Measurements from ENCODE around the gene RUBCN.

RUBCN gene

DNA sequence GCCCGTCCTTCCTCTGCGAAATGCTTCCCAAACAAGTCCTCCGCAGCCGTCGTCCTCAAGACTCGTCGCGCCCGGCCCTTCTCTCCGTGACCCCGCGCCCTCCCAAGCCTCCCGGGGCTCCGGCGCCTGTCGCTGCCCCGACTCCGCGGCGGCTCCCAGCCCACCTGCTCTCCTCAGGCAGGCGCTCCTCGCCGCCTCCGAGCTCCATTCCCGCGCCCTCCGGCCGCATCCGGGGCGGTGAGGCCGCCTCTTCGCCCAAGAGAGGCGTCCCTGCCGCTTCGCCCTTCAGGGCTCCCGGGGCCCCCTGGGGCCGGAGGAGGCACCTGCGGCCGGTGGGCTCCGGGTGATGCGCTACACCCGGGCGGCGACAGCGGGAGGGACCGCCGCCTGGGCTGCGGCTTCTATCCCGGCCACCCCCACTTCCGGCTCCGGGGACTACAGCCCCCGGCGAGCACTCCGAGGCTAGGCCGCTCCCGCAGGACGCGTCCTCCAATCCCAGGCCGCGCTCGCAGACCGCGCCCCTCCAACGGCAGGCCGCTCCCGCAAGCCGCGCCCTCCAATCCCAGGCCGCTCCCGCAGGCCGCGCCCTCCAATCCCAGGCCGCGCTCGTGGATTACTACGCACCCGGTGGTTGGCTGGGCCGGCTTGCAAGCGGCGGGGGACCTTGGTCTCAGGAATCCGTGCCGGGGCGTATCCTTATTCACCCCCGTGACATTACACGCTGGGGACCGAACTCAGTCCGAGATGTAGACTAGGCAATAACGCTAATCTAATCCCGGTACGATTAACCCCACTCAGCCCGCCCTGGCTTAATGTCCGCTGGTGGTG is at the start of gene RUBCN:
Gene RUBCN (minus strand): TSS at position 414 of the 828 bp plus-strand sequence. CDS start 185 bp downstream, at position 229.
- peak; percentile 94 to 95 for DNase-seq

GRCh38 chr3:197784019-197784585 is 47.4 kb upstream of the RUBCN start:
- no peak for DNase-seq

DNA sequence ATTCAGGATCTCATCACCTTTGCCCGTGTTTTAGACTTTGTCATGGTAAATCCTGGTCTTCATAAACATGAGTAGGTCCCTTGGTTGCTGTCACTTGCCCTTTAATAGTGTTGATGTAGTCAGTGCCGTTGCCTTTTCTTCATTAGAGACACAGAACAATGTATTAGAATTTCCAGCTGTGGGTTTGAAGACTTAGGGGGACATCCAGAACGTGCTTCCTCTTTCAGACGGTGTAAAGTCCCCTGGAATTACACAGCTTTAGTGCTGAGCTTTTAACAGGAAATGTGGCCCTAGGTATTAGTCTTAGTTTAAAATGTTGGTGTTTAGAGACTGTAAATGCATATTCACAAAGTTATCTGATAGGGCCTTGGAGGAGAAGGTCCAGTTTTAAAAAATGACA is 45.5 kb upstream of the RUBCN start:
- no peak for DNase-seq

DNA sequence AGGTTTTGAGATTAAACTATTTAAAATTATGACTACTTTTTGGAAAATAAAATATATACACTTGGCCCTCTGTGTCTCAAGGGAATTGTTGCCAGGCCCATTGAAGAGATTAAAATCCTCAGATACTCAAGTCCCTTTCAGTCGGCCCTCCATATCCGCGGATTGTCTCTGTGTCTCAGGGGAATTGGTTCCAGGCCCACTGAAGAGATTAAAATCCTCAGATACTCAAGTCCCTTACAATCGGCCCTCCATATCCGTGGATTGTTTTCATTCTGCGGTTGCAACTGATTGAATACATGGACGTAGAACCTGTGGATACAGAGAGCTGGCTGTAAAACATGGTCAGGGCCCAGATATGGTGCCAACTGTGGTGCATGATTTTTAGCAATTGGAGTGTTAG is 38.6 kb upstream of the RUBCN start:
- no peak for DNase-seq

DNA sequence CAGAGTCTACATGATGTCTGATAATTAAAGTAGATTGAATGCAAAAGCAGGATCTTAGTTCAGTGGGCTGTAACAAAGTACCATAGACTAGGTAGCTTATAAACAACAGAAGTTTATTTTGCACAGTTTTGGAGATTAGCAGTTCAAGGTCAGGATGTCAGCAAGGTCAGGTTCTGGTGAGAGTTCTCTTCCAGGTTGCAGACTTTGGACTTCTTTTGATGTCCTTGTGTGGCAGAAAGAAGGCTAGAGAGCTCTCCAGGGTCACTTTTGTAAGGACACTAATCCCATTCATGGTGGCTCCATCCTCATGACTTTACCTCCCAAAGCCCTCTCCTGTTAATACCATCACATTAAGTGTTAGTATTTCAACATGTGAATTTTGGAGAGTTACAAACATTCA is 25.1 kb upstream of the RUBCN start:
- no peak for DNase-seq

- DNase-seq, result no peak
These were observed 21.8 kb upstream of the RUBCN start for GRCh38 chr3:197758512-197758911.

DNA sequence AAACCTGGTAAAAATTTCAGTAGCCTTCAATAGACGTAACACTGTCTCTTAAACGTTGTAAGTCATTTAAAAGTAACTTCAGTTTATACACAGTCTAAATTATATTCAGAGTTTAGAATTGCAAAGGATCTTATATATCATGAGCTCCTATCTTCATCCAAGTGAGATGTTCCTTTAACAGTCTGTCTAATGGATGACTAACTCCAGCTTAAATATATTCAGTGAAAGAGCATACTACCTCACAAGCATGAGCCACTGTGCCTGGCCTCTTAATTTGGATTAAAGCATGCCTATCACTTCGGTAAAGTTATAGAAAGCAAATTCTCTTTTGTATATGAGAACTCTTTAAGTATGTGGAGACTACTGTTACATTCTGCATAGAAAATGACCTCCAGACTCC is 20.0 kb upstream of the RUBCN start:
- DNase-seq, result no peak

DNA sequence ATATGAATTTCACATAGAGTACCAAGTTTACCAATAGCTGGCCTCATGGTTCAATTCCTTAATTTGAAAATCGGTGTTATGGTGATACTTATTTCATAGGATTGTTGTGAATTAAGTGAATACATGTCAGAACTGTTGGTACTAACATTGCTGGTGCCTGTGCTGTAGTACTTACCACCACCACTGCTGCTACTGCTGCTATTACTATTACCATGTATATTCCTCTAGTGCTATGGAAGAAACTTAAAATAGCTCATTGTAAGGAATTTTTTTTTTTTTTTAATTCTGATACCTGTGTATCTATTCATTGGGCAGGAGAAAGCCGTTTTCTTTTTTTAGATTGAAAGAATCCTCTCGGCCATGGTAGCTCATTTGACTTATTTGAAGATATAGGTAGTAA is 16.6 kb upstream of the RUBCN start:
- DNase-seq, result no peak

DNA sequence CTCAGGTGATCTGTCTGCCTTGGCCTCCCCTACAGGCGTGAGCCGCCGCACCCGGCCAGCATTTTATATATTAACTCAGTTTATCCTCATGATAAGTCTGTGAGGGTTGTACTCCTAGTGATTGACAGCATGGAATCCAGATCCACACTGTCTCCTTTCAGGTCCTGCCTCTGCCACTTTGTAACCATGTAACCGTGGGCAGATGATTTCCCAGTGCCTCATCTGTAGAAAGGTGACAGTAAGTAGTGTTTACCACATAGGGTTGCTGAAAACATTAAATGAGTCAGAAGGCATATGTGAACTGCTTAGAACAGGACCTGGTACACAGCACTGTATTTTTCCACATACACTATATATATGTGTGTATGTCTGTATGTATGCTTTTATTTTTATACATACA is 15.4 kb upstream of the RUBCN start:
- no peak for DNase-seq

DNA sequence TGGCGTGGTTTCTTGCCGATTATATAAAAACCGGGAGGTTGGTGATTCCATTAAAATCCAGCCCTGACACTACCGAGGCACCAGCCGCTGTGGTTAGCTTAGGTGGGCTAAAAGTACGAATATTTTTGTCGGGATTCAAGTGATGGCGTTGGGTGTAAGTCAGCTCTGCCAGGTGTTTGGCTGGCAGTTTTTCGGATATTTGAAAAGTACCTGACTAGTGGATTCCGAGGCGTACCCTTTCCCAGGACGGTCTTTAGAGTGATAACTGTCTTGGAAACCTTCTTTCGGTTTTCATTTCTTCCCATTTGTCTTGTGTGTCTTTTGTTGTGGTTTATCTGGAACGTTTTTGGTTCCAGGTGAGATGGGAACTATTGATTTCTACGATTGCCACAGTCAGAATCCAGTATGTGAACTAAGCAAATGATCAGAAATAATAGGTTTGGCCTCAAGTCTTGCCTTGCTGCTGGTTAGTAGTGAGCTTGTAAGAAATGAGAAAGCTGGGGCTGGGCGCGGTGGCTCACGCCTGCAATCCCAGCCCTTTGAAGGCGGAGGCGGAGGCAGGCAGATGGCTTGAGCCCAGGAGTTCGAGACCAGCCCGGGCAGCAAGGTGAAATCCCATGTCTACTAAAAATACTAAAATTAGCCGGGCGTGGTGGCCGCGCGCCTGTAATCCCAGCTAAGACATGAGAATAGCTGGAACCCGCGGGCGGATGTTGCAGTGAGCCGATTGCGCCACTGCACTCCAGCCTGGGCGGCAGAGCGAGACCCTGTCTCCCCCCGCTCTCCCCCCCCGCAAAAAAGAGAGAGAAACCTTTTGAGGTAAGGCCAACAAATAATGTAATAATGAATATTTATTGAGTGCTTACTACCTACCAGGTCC is 14.4 kb upstream of the RUBCN start:
- no peak for DNase-seq

DNA sequence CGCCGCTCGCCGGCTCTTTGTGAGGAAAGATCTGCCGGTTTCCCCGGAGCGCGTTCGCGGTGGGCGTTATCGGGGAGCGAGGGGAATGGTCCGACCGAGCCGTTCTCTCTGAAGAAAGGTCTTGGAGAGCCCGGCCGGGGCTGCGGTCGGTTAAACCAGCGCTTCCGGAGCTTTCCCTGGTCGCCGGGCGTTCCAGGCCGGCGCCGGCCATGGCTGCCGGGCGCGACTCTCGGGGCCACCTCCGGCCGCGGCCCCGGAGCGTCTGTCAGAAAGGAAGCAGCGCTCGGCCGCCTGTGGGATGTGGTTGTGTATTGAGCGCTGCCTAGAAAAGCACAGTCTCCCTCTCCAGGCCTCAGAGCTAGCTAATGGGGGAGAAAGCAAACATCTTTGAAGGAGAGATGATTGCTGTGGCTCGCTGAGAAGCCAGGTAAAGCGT is 13.7 kb upstream of the RUBCN start:
- DNase-seq, result peak in 1 of 2 experiments; percentile 17

GRCh38 chr3:197749601-197750395 is 13.1 kb upstream of the RUBCN start, which contains the start of gene FYTTD1:
FYTTD1 (plus strand) TSS chr3:197749883; CDS start chr3:197749972, 89 bp downstream.
- peak; percentile 74 to 92 for DNase-seq

- peak in 1 of 2 experiments; percentile 67 for DNase-seq
These were observed 12.6 kb upstream of the RUBCN start for GRCh38 chr3:197749315-197749600.

DNA sequence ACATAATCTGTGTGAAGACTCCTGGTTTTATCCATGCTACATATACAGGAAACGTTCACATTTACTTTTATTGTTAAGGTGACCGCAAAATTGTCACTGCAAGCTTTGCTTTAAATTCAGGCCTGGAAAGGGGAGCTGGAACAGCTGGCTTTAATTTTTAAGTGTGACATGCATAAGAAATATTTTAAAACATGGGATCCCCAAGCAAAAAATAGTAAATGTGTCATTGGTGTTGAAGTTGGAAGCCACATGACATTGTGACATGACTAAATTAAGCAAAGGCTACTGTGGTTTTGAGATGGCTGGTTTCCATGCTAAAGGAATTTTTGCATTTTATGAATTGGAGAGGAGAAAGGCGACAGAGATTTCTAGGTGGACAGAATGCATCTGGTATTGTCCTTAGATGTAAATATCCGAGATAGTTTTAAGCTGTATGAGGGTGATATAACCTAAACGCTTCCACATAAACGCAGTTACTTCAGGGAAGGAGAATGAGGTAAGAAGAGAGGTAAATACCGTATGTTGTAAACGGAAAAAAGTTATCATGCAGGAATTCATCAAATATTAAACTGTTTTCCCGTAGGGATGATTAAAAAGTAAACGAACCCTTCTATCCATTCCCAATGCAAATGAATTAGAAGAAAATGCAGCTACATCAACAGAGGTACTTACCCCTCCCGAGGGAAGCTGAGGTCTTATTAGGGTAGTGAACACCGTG is 12.1 kb upstream of the RUBCN start:
- no peak for DNase-seq

DNA sequence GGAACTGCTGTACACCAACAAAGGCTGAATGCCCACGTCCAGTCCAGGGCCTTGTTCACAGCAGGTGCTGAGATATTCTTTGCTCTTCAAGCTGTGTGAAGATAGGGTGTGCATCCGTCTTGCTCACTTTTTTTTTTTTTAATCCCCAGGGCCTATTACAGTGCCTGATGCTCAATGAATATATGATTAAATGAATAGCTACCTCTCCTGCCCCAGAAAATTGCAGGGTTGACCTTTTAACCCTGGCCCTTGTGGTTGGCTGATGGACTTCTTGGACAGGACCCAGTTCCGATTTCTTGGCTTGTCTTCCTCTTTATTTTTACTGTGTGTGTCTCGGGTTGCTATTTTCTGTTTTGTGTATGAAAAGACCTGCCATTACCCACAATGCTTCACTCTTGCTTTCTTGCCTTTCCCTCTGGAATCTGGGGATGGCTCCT is 10.1 kb upstream of the RUBCN start:
- DNase-seq, result no peak

DNA sequence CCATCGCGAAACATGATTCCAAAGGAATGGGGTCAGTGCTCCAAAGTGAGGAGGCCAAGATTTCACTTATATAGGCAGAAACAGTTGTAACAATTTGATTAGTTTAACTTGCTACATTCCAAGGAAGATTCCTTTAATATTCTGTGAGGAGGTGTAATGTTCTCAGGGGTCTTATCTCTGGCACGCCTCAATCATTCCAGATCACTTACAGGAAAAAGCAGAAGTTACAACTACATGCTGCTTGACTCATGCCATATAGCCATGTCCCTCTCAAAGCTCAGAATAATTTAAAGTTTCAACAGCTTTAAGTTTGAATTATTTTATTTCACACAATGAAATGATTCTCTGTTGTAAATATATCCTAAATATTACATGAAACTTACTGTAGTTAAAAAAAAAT is 9.5 kb upstream of the RUBCN start:
- no peak for DNase-seq

DNA sequence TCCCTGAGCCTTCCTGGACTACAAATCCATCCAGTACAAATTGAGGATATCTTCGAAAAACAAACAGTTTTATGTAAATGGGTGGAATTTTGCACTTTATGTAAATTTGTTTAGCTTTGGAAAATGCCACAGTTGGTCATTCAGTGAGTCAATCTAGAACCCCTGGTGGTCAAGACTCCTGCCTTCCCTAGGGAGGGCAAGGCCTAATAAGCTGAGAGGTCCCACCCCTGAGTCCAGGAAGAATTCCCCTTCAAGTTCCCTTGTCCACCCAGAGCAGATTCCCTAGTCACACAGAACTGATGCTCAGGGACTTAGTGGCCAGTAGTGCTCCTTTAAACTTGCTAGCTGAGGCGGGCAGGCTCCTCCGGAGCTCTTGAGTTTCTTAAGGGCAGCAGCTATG is 6.1 kb upstream of the RUBCN start:
- no peak for DNase-seq

DNA sequence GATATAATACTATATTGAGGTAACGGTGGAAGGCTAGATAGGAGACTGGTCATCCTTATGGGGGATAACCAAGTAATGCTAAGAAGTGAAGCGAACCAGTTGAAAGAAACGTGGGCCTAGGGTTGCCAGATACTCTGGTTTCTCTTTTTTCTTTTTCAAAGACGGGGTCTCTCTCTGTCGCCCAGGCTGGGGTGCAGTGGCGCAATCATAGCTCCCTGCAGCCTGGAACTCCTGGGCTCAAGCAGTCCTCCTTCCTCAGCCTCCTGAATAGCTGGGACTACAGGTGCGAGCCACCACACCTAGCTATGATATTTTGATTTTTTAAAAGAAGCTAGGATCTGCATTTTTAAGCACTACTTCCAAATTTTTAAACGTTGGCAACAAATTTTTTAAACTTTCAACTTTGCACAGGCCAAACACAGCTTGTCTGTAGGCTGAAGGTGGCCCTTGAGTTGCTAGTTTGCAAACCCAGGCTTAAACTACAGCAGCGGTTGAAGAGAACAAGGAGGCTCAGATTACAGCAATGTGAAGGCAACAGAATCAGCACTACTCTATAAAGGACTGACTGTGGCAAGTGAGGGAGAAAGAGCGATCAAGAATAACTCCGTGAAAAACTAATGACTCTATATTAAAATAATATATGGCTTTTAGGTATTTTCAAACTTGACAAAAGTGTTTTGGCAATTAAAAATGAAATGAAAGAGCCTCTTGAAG is 1.2 kb upstream of the RUBCN start:
- DNase-seq, result no peak

- no peak for DNase-seq
These were observed 580 bp upstream of the RUBCN start for GRCh38 chr3:197737319-197737649.

DNA sequence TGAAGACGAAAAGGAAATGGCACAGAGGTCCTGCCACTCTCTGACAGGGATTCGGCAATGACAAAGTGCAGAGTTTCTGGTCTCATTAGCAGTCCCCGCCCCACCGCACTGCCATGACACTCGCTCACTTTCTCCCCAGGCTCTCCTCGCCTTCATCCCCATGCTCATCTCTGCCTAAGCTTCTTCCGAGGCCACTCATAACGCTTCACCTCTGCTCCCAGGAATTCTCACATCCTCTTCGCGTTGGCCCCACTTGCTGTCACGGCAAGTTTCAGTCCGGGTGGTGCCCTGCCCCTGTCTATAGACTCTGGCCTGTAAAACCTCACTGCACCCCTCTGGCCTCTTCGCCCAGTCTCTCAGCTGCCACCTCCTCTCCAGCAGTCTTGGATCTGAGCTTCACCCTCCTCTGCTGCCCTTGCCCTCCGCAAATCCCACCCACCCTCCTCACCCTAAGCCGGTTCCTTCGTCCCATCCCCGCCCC is 654 bp downstream of the RUBCN start:
- no peak for DNase-seq

- DNase-seq, result no peak
These were observed 1.9 kb downstream of the RUBCN start for GRCh38 chr3:197734667-197735318.

All from NCI-H1930 (cell line).